ENCODE measurements around the gene STAG1. TPM values are rescaled to one million over a fixed set of nuclear protein-coding genes. Genes with fewer than 3 reads are reported as not detected.
"Not testable (repeated sequence)": the region's sequence is repeated elsewhere in the genome, so short reads cannot be mapped to it uniquely, and the experiment has no call there.

Gene STAG1
- total RNA-seq, 1 donor from 2014 or later = 53.9 TPM

- H3K27me3 Mint-ChIP-seq (ENCODE audit: unreplicated experiment) = no peaks in the 10 kb centered on the region
- no peak overlapping the region for H3K27ac Mint-ChIP-seq (ENCODE audit: unreplicated experiment)
- H3K4me3 Mint-ChIP-seq (ENCODE audit: unreplicated experiment) = no peak overlapping the region
- TF ChIP-seq CTCF (IDR thresholded peaks at IDR 0.05) = no peak
- no peaks in the 10 kb centered on the region for H3K9me3 Mint-ChIP-seq (ENCODE audit: unreplicated experiment)
- no peaks in the 10 kb centered on the region for H3K4me1 Mint-ChIP-seq (ENCODE audit: unreplicated experiment)
- H3K36me3 Mint-ChIP-seq (ENCODE audit: unreplicated experiment) = peaks cover 8% of the 10 kb centered on the region
- DNase-seq (ENCODE audit: extremely low spot score, unreplicated experiment) = no peak
These were observed 168.4 kb downstream of the STAG1 start for GRCh38 chr3:136583823-136584222.

- no peaks in the 10 kb centered on the region for H3K4me1 Mint-ChIP-seq (ENCODE audit: unreplicated experiment)
- peaks cover 10% of the 10 kb centered on the region for H3K36me3 Mint-ChIP-seq (ENCODE audit: unreplicated experiment)
- no peak overlapping the region for H3K4me3 Mint-ChIP-seq (ENCODE audit: unreplicated experiment)
- DNase-seq (ENCODE audit: extremely low spot score, unreplicated experiment) = no peak
- no peak overlapping the region for H3K27ac Mint-ChIP-seq (ENCODE audit: unreplicated experiment)
- H3K27me3 Mint-ChIP-seq (ENCODE audit: unreplicated experiment) = no peaks in the 10 kb centered on the region
- TF ChIP-seq CTCF (IDR thresholded peaks at IDR 0.05) = no peak
- H3K9me3 Mint-ChIP-seq (ENCODE audit: unreplicated experiment) = no peaks in the 10 kb centered on the region
These were observed 174.4 kb downstream of the STAG1 start for GRCh38 chr3:136577791-136578190.

- Mint-ChIP-seq H3K4me1 (ENCODE audit: unreplicated experiment) (no peaks in the 10 kb centered on the region), H3K27ac (ENCODE audit: unreplicated experiment) (no peak overlapping the region), H3K4me3 (ENCODE audit: unreplicated experiment) (no peak overlapping the region), H3K27me3 (ENCODE audit: unreplicated experiment) (no peaks in the 10 kb centered on the region), H3K36me3 (ENCODE audit: unreplicated experiment) (peaks cover 13% of the 10 kb centered on the region), H3K9me3 (ENCODE audit: unreplicated experiment) (no peaks in the 10 kb centered on the region)
- no peak for DNase-seq (ENCODE audit: extremely low spot score, unreplicated experiment)
- no peak for TF ChIP-seq CTCF (IDR thresholded peaks at IDR 0.05)
These were observed 175.7 kb downstream of the STAG1 start for GRCh38 chr3:136576279-136577009.

GRCh38 chr3:136567599-136568188, 184.5 kb downstream of the STAG1 start:
- Mint-ChIP-seq H3K4me3 (ENCODE audit: unreplicated experiment) (no peak overlapping the region), H3K36me3 (ENCODE audit: unreplicated experiment) (peaks cover 26% of the 10 kb centered on the region), H3K4me1 (ENCODE audit: unreplicated experiment) (no peaks in the 10 kb centered on the region), H3K9me3 (ENCODE audit: unreplicated experiment) (no peaks in the 10 kb centered on the region), H3K27me3 (ENCODE audit: unreplicated experiment) (no peaks in the 10 kb centered on the region), H3K27ac (ENCODE audit: unreplicated experiment) (no peak overlapping the region)
- no peak for DNase-seq (ENCODE audit: extremely low spot score, unreplicated experiment)
- no peak for TF ChIP-seq CTCF (IDR thresholded peaks at IDR 0.05)

- not testable (repeated sequence) for H3K9me3 Mint-ChIP-seq (ENCODE audit: unreplicated experiment); DNase-seq (ENCODE audit: extremely low spot score, unreplicated experiment); H3K27ac Mint-ChIP-seq (ENCODE audit: unreplicated experiment); H3K4me3 Mint-ChIP-seq (ENCODE audit: unreplicated experiment); H3K27me3 Mint-ChIP-seq (ENCODE audit: unreplicated experiment); H3K4me1 Mint-ChIP-seq (ENCODE audit: unreplicated experiment)
- peaks cover 19% of the 10 kb centered on the region for H3K36me3 Mint-ChIP-seq (ENCODE audit: unreplicated experiment)
These were observed 187.2 kb downstream of the STAG1 start for GRCh38 chr3:136564962-136565361.
